GM19463 (cell line): ENCODE results near the gene FSTL4.
"Not testable (repeated sequence)": the region's sequence is repeated elsewhere in the genome, so short reads cannot be mapped to it uniquely, and the experiment has no call there.

Experiments used
- ATAC-seq: cut with Tn5 transposase; IDR thresholded peaks from one replicate; pipeline ENCODE4 v1.9.1; 2021; ENCODE audit warnings: mild to moderate bottlenecking, moderate library complexity; ENCODE audit not compliant: unreplicated experiment

FSTL4 gene

GRCh38 chr5:133214153-133214820, 398.1 kb downstream of the FSTL4 start:
- no peak for ATAC-seq

- ATAC-seq, result no peak
These were observed 406.7 kb downstream of the FSTL4 start for GRCh38 chr5:133205649-133206048.

GRCh38 chr5:133205204-133205603, 407.1 kb downstream of the FSTL4 start:
- ATAC-seq, result no peak

GRCh38 chr5:133203317-133204305, 408.7 kb downstream of the FSTL4 start:
- ATAC-seq, result no peak

GRCh38 chr5:133202066-133202665, 410.2 kb downstream of the FSTL4 start:
- ATAC-seq, result no peak

- ATAC-seq, result no peak
These were observed 411.0 kb downstream of the FSTL4 start for GRCh38 chr5:133201310-133201709.

GRCh38 chr5:133200256-133200655, 412.1 kb downstream of the FSTL4 start:
- no peak for ATAC-seq

- ATAC-seq, result no peak
These were observed 412.7 kb downstream of the FSTL4 start for GRCh38 chr5:133199417-133200178.

GRCh38 chr5:133198511-133198910, 413.8 kb downstream of the FSTL4 start:
- no peak for ATAC-seq

GRCh38 chr5:133196441-133197085, 415.8 kb downstream of the FSTL4 start:
- ATAC-seq, result no peak

GRCh38 chr5:133195250-133195649, 417.1 kb downstream of the FSTL4 start:
- ATAC-seq, result no peak

GRCh38 chr5:133193794-133194193, 418.5 kb downstream of the FSTL4 start:
- no peak for ATAC-seq

- ATAC-seq, result no peak
These were observed 419.6 kb downstream of the FSTL4 start for GRCh38 chr5:133192716-133193115.

GRCh38 chr5:133189881-133190280, 422.5 kb downstream of the FSTL4 start:
- no peak for ATAC-seq

- no peak for ATAC-seq
These were observed 432.9 kb downstream of the FSTL4 start for GRCh38 chr5:133179405-133179804.

GRCh38 chr5:133170756-133171387, 441.5 kb downstream of the FSTL4 start:
- ATAC-seq, result not testable (repeated sequence)

- no peak for ATAC-seq
These were observed 447.6 kb downstream of the FSTL4 start for GRCh38 chr5:133164759-133165158.

- ATAC-seq, result no peak
These were observed 448.5 kb downstream of the FSTL4 start for GRCh38 chr5:133163839-133164238.

- ATAC-seq, result no peak
These were observed 452.8 kb downstream of the FSTL4 start for GRCh38 chr5:133159543-133159942.
